Liver (tissue), 9 donors: Measurements from ENCODE around the gene ARHGEF18. TPM values are rescaled to one million over a fixed set of nuclear protein-coding genes. Genes with fewer than 3 reads are reported as not detected.

ENCODE experiments used
- DNase-seq: peaks from one replicate; pipeline ENCODE4 v3.0.0-alpha.2; 2017; ENCODE audit warnings: low spot score
- H3K27ac ChIP-seq, 2 donors: one replicate each; pipeline ENCODE4 v1.7.0; 2013; ENCODE audit warnings: inconsistent platforms in 2 of 2, low read length in 2 of 2, control low read depth in 1 of 2, low read depth in 1 of 2, mild to moderate bottlenecking in 1 of 2
- H3K27me3 ChIP-seq, 4 donors: one replicate each; pipeline versions ENCODE4 v1.6.1 to v1.7.0; 2013; ENCODE audit warnings: low read length in 3 of 4, inconsistent platforms in 1 of 4, mild to moderate bottlenecking in 1 of 4, moderate library complexity in 1 of 4; ENCODE audit not compliant: control insufficient read depth in 4 of 4, insufficient read depth in 4 of 4
- H3K36me3 ChIP-seq, 4 donors: one replicate each; pipeline versions ENCODE4 v1.6.1 to v1.7.0; 2013; ENCODE audit warnings: low read length in 3 of 4, mild to moderate bottlenecking in 3 of 4, low read depth in 1 of 4, moderate library complexity in 1 of 4; ENCODE audit not compliant: control insufficient read depth in 4 of 4, insufficient read depth in 3 of 4
- H3K4me1 ChIP-seq, 4 donors: one replicate each; pipeline versions ENCODE4 v1.6.1 to v1.7.0; 2013; ENCODE audit warnings: low read length in 3 of 4, mild to moderate bottlenecking in 3 of 4, moderate library complexity in 1 of 4; ENCODE audit not compliant: control insufficient read depth in 4 of 4, insufficient read depth in 4 of 4
- H3K4me3 ChIP-seq, 3 donors: one replicate each; pipeline versions ENCODE4 v1.6.1 to v1.7.0; 2013; ENCODE audit warnings: low read length in 3 of 3, control low read depth in 1 of 3, low read depth in 1 of 3, mild to moderate bottlenecking in 1 of 3
- H3K9ac ChIP-seq, 2 donors: one replicate each; pipeline ENCODE4 v1.7.0; 2013; ENCODE audit warnings: low read length in 2 of 2, mild to moderate bottlenecking in 2 of 2, moderate library complexity in 2 of 2, control low read depth in 1 of 2, low read depth in 1 of 2
- H3K9me3 ChIP-seq, 4 donors: one replicate each; pipeline versions ENCODE4 v1.6.1 to v1.7.0; 2013; ENCODE audit warnings: low read length in 3 of 4; ENCODE audit not compliant: control insufficient read depth in 4 of 4
- ATF3 ChIP-seq: IDR thresholded peaks from 2 replicates; pipeline ENCODE4 v1.6.1; 2016; ENCODE audit warnings: antibody characterized with exemption
- EGR1 ChIP-seq, 2 donors: IDR thresholded peaks; 2 replicates each; pipeline ENCODE4 v1.6.1; 2016 to 2018; ENCODE audit warnings: antibody characterized with exemption in 2 of 2, low read depth in 2 of 2
- FOXA1 ChIP-seq: IDR thresholded peaks from 2 replicates; pipeline ENCODE4 v1.6.1; 2016; ENCODE audit warnings: antibody characterized with exemption
- FOXA2 ChIP-seq: IDR thresholded peaks from 2 replicates; pipeline ENCODE4 v1.6.1; 2016; ENCODE audit warnings: antibody characterized with exemption
- GABPA ChIP-seq, 2 donors: IDR thresholded peaks in 1 of 2; conservative IDR thresholded peaks in 1 of 2; 2 replicates each; pipeline ENCODE4 v1.6.1; 2016; ENCODE audit warnings: antibody characterized with exemption in 2 of 2, mild to moderate bottlenecking in 1 of 2, moderate library complexity in 1 of 2
- HNF4A ChIP-seq, 2 donors: conservative IDR thresholded peaks; 2 replicates each; pipeline ENCODE4 v1.6.1; 2016; ENCODE audit warnings: antibody characterized with exemption in 2 of 2, mild to moderate bottlenecking in 2 of 2
- HNF4G ChIP-seq: IDR thresholded peaks from 2 replicates; pipeline ENCODE4 v1.6.1; 2016; ENCODE audit warnings: antibody characterized with exemption
- JUND ChIP-seq, 2 donors: IDR thresholded peaks; 2 replicates each; pipeline ENCODE4 v1.6.1; 2016; ENCODE audit warnings: antibody characterized with exemption in 2 of 2
- NR2F2 ChIP-seq: IDR thresholded peaks from 2 replicates; pipeline ENCODE4 v1.6.1; 2016; ENCODE audit warnings: antibody characterized with exemption
- REST ChIP-seq: IDR thresholded peaks from 2 replicates; pipeline ENCODE4 v1.6.1; 2016; ENCODE audit warnings: antibody characterized with exemption, mild to moderate bottlenecking
- RXRA ChIP-seq, 2 donors: IDR thresholded peaks; 2 replicates each; pipeline ENCODE4 v1.6.1; 2017 to 2018; ENCODE audit warnings: antibody characterized with exemption in 2 of 2, mild to moderate bottlenecking in 1 of 2
- SP1 ChIP-seq: IDR thresholded peaks from 2 replicates; pipeline ENCODE4 v1.6.1; 2018; ENCODE audit warnings: antibody characterized with exemption, mild to moderate bottlenecking
- TAF1 ChIP-seq: conservative IDR thresholded peaks from 2 replicates; pipeline ENCODE4 v1.6.1; 2016; ENCODE audit warnings: antibody characterized with exemption, mild to moderate bottlenecking
- YY1 ChIP-seq: IDR thresholded peaks from 2 replicates; pipeline ENCODE4 v1.6.1; 2016; ENCODE audit warnings: antibody characterized with exemption, mild to moderate bottlenecking
- WGBS: extraction: QIAGEN DNeasy Blood & Tissue Kit; methylation state at CpG from one replicate; pipeline ENCODE4 v1.1.7; 2013; 5-methylcytosine and 5-hydroxymethylcytosine counted together
- polyA plus RNA-seq, 2 donors: library from polyadenylated mRNA; stranded (reverse) in 1 of 2; unstranded in 1 of 2; fragments of 200-250 nt in 1 of 2; fragments of >200 nt in 1 of 2; fragmentation: Nextera tagmentation in 1 of 2; extraction: Ambion mirVana in 1 of 2; gene quantifications; one replicate each; pipeline versions ENCODE4 v1.2.1 to v1.2.3, GENCODE V29; 2013 to 2015
- total RNA-seq, 2 donors: library from RNA; depleted of rRNA; stranded (reverse); fragments of >200 nt; gene quantifications; one replicate each; pipeline ENCODE4 v1.2.3, GENCODE V29; 2014
- TF ChIP-seq, protein P1 (sequence below): fragments of 150-350 bp; IDR thresholded peaks from 2 replicates; pipeline ENCODE4 v1.5.1; 2017; ENCODE audit warnings: improper control_type of control experiment, low read depth, low read length; ENCODE audit not compliant: missing input control
- TF ChIP-seq, protein P2 (sequence below): IDR thresholded peaks from 2 replicates; pipeline ENCODE4 v1.6.1; 2016; ENCODE audit warnings: antibody characterized with exemption
- TF ChIP-seq, protein P3 (sequence below): IDR thresholded peaks from 2 replicates; pipeline ENCODE4 v1.6.1; 2016; ENCODE audit warnings: antibody characterized with exemption
- donor health status: healthy.
- donor health status: healthy.
- donor health status: healthy.
- donor health status: healthy.
- donor health status: healthy.

Gene ARHGEF18
- total and polyA plus RNA-seq, 4 donors = 3.3 to 28.8 (median 14.9) TPM

DNA sequence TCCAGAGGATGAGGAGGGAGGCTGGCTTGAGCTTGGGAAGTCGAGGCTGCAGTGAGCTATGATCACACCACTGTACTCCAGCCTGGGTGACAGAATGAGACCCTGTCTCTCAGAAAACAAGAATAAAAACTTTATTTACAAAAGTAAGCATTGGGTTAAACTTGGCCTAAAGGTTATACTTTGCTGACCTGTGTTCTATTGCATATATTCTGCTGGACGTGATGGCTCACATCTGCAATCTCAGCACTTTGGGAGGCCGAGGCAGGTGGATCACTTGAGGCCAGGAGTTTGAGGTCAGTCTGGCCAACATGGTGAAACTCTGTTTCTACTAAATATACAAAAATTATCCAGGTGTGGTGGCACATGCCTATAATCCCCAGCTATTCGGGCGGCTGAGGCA lies 6.6 kb upstream of the ARHGEF18 start:
- Histone ChIP-seq H3K4me3 (no peak overlapping the region), H3K27ac (no peak overlapping the region), H3K27me3 (no peaks in the 10 kb centered on the region), H3K9ac (no peak overlapping the region), H3K9me3 (no peaks in the 10 kb centered on the region), H3K36me3 (no peaks in the 10 kb centered on the region), H3K4me1 (peaks cover 0 to 2% (median 0%) of the 10 kb centered on the region in 4 donors)
- no peak for DNase-seq
- 79% methylated on average over 5 of the region's 5 CpGs for WGBS
- no peak for TF ChIP-seq RXRA (IDR thresholded peaks at IDR 0.05)
- no peak for TF ChIP-seq GABPA (IDR thresholded peaks at IDR 0.05 in 1 of 2, conservative IDR thresholded peaks at IDR 0.05 in 1 of 2)
- TF ChIP-seq JUND (IDR thresholded peaks at IDR 0.05) = no peak
- TF ChIP-seq, protein P1, sequence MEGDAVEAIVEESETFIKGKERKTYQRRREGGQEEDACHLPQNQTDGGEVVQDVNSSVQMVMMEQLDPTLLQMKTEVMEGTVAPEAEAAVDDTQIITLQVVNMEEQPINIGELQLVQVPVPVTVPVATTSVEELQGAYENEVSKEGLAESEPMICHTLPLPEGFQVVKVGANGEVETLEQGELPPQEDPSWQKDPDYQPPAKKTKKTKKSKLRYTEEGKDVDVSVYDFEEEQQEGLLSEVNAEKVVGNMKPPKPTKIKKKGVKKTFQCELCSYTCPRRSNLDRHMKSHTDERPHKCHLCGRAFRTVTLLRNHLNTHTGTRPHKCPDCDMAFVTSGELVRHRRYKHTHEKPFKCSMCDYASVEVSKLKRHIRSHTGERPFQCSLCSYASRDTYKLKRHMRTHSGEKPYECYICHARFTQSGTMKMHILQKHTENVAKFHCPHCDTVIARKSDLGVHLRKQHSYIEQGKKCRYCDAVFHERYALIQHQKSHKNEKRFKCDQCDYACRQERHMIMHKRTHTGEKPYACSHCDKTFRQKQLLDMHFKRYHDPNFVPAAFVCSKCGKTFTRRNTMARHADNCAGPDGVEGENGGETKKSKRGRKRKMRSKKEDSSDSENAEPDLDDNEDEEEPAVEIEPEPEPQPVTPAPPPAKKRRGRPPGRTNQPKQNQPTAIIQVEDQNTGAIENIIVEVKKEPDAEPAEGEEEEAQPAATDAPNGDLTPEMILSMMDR = no peak
- no peak for TF ChIP-seq ATF3
- no peak for TF ChIP-seq FOXA2
- TF ChIP-seq HNF4G = no peak
- TF ChIP-seq NR2F2 = no peak
- TF ChIP-seq TAF1 = no peak
- TF ChIP-seq, protein P2, sequence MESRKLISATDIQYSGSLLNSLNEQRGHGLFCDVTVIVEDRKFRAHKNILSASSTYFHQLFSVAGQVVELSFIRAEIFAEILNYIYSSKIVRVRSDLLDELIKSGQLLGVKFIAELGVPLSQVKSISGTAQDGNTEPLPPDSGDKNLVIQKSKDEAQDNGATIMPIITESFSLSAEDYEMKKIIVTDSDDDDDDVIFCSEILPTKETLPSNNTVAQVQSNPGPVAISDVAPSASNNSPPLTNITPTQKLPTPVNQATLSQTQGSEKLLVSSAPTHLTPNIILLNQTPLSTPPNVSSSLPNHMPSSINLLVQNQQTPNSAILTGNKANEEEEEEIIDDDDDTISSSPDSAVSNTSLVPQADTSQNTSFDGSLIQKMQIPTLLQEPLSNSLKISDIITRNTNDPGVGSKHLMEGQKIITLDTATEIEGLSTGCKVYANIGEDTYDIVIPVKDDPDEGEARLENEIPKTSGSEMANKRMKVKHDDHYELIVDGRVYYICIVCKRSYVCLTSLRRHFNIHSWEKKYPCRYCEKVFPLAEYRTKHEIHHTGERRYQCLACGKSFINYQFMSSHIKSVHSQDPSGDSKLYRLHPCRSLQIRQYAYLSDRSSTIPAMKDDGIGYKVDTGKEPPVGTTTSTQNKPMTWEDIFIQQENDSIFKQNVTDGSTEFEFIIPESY = no peak
- TF ChIP-seq YY1 = no peak
- TF ChIP-seq, protein P3, sequence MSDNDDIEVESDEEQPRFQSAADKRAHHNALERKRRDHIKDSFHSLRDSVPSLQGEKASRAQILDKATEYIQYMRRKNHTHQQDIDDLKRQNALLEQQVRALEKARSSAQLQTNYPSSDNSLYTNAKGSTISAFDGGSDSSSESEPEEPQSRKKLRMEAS = no peak
- no peak for TF ChIP-seq EGR1 (IDR thresholded peaks at IDR 0.05; ENCODE audit: low read depth in 2 of 2)
- TF ChIP-seq SP1 = no peak
- no peak for TF ChIP-seq REST
- no peak for TF ChIP-seq HNF4A (conservative IDR thresholded peaks at IDR 0.05)
- TF ChIP-seq FOXA1 = no peak
